WTC11 (cell line): ENCODE measurements around the gene UBR4. TPM values are rescaled to one million over a fixed set of nuclear protein-coding genes. Genes with fewer than 3 reads are reported as not detected.

Experiments
- ATAC-seq: fragments of 200-7000 bp; cut with Tn5 transposase; 2 replicates; pipeline ENCODE4 v1.10.0; 2021; ENCODE audit warnings: mild to moderate bottlenecking, moderate library complexity
- CTCF ChIA-PET: fragments of 300-600 bp; sonication (Branson Sonifier 250); formaldehyde crosslinking; loops from one replicate; lab custom pipeline; 2021; ENCODE audit warnings: antibody characterized with exemption; lab: Charles Lee
- POLR2A ChIA-PET: fragments of 350-600 bp; sonication (Branson Sonifier 250); formaldehyde crosslinking; loops from one replicate; lab custom pipeline; 2021; ENCODE audit warnings: antibody characterized with exemption; lab: Charles Lee
- DNase-seq: peaks from one replicate; pipeline ENCODE4 v3.0.0; 2021; ENCODE audit warnings: low spot score
- H3K27ac Mint-ChIP-seq: 2 replicates; pipeline ENCODE4 v1.8.0; 2021; ENCODE audit warnings: mixed read lengths
- H3K27me3 Mint-ChIP-seq: 2 replicates; pipeline ENCODE4 v1.8.0; 2021; ENCODE audit warnings: low read depth, mild to moderate bottlenecking, moderate library complexity, mixed read lengths
- H3K36me3 Mint-ChIP-seq: 2 replicates; pipeline ENCODE4 v1.8.0; 2021; ENCODE audit warnings: mixed read lengths
- H3K4me1 Mint-ChIP-seq: 2 replicates; pipeline ENCODE4 v1.8.0; 2022; ENCODE audit warnings: mixed read lengths
- H3K4me3 Mint-ChIP-seq: 2 replicates; pipeline ENCODE4 v1.8.0; 2021; ENCODE audit warnings: mild to moderate bottlenecking, moderate library complexity, mixed read lengths
- H3K9me3 Mint-ChIP-seq: 2 replicates; pipeline ENCODE4 v1.8.0; 2021; ENCODE audit warnings: mixed read lengths
- ARID4B ChIP-seq: sonication (generic); formaldehyde crosslinking; IDR thresholded peaks from 2 replicates; pipeline ENCODE4 v1.8.0; 2023; ENCODE audit warnings: missing genetic modification reagents, mild to moderate bottlenecking, borderline replicate concordance
- ATF1 ChIP-seq: sonication (generic); formaldehyde crosslinking; IDR thresholded peaks from 2 replicates; pipeline ENCODE4 v1.8.1; 2023; ENCODE audit warnings: mild to moderate bottlenecking, moderate library complexity, missing genetic modification reagents
- CTCF ChIP-seq: fragments of 200-600 bp; IDR thresholded peaks from 2 replicates; pipeline ENCODE4 v1.8.0; 2022; ENCODE audit warnings: antibody characterized with exemption
- ELF4 ChIP-seq: sonication (generic); formaldehyde crosslinking; IDR thresholded peaks from 2 replicates; pipeline ENCODE4 v1.8.1; 2022; ENCODE audit warnings: low read depth, mild to moderate bottlenecking, moderate library complexity, missing genetic modification reagents
- ERG ChIP-seq: fragments of 250-450 bp; sonication (Bioruptor Pico); IDR thresholded peaks from 2 replicates; pipeline ENCODE4 v1.8.0; 2021; ENCODE audit warnings: mild to moderate bottlenecking
- FOXK1 ChIP-seq: sonication (generic); formaldehyde crosslinking; IDR thresholded peaks from 2 replicates; pipeline ENCODE4 v1.8.0; 2022; ENCODE audit warnings: mild to moderate bottlenecking, moderate library complexity, missing genetic modification reagents
- NR1H2 ChIP-seq: sonication (generic); formaldehyde crosslinking; IDR thresholded peaks from 2 replicates; pipeline ENCODE4 v1.9.0; 2021; ENCODE audit warnings: mild to moderate bottlenecking, moderate library complexity, missing genetic modification reagents
- SOX15 ChIP-seq: fragments of 250-450 bp; sonication (Bioruptor Pico); IDR thresholded peaks from 2 replicates; pipeline ENCODE4 v1.9.0; 2021; ENCODE audit warnings: mild to moderate bottlenecking
- TEAD1 ChIP-seq: sonication (generic); formaldehyde crosslinking; IDR thresholded peaks from 2 replicates; pipeline ENCODE4 v1.8.0; 2022; ENCODE audit warnings: mild to moderate bottlenecking, missing genetic modification reagents
- TEAD4 ChIP-seq: sonication (generic); formaldehyde crosslinking; IDR thresholded peaks from 2 replicates; pipeline ENCODE4 v1.8.0; 2022; ENCODE audit warnings: mild to moderate bottlenecking, missing genetic modification reagents
- TP53 ChIP-seq: sonication (generic); formaldehyde crosslinking; IDR thresholded peaks from 2 replicates; pipeline ENCODE4 v1.8.1; 2023; ENCODE audit warnings: mild to moderate bottlenecking, missing genetic modification reagents
- ZNF512 ChIP-seq: sonication (generic); formaldehyde crosslinking; IDR thresholded peaks from 2 replicates; pipeline ENCODE4 v1.8.1; 2022; ENCODE audit warnings: missing genetic modification reagents, borderline replicate concordance
- ZNF671 ChIP-seq: fragments of 250-450 bp; sonication (Bioruptor Pico); IDR thresholded peaks from 2 replicates; pipeline ENCODE4 v1.8.0; 2021; ENCODE audit warnings: mild to moderate bottlenecking
- total RNA-seq: library from RNA; stranded (reverse); gene quantifications from 3 replicates; pipeline ENCODE4 v1.2.3, GENCODE V29; 2021
- TF ChIP-seq, protein P1 (sequence below): sonication (generic); formaldehyde crosslinking; IDR thresholded peaks from 2 replicates; pipeline ENCODE4 v1.8.1; 2023; ENCODE audit warnings: mild to moderate bottlenecking, missing genetic modification reagents
- TF ChIP-seq, protein P2 (sequence below): sonication (generic); formaldehyde crosslinking; IDR thresholded peaks from 2 replicates; pipeline ENCODE4 v1.8.0; 2023; ENCODE audit warnings: missing genetic modification reagents

The UBR4 gene
- total RNA-seq, 1 experiment from 2014 or later, result 179 TPM

- DNase-seq, result no peak
- H3K27me3 Mint-ChIP-seq, result no peaks in the 10 kb centered on the region
- H3K27ac Mint-ChIP-seq, result peak overlapping the region; percentile 61
- POLR2A ChIA-PET, result no interaction called here
- TF ChIP-seq CTCF, result no peak
- TF ChIP-seq ERG (CRISPR knock-in tag), result no peak
- TF ChIP-seq TP53 (CRISPR knock-in tag), result no peak
- H3K4me3 Mint-ChIP-seq, result no peak overlapping the region
- no peaks in the 10 kb centered on the region for H3K9me3 Mint-ChIP-seq
- no peak for ATAC-seq
- H3K36me3 Mint-ChIP-seq, result peaks cover 73% of the 10 kb centered on the region
- CTCF ChIA-PET, result interaction anchor here (1.8 kb wide), 1 partner anchor 51 kb away, joined by 4 read pairs; no protein-coding TSS in a partner anchor
- peaks cover 13% of the 10 kb centered on the region for H3K4me1 Mint-ChIP-seq
These were observed 19.6 kb downstream of the UBR4 start for GRCh38 chr1:19190468-19190867.

- DNase-seq, result no peak
- TF ChIP-seq NR1H2 (CRISPR knock-in tag) (no peak), ZNF671 (no peak), SOX15 (CRISPR knock-in tag) (no peak), TEAD4 (CRISPR knock-in tag) (no peak), ATF1 (CRISPR knock-in tag) (no peak), ZNF512 (CRISPR knock-in tag) (no peak)
- TF ChIP-seq, protein P1, sequence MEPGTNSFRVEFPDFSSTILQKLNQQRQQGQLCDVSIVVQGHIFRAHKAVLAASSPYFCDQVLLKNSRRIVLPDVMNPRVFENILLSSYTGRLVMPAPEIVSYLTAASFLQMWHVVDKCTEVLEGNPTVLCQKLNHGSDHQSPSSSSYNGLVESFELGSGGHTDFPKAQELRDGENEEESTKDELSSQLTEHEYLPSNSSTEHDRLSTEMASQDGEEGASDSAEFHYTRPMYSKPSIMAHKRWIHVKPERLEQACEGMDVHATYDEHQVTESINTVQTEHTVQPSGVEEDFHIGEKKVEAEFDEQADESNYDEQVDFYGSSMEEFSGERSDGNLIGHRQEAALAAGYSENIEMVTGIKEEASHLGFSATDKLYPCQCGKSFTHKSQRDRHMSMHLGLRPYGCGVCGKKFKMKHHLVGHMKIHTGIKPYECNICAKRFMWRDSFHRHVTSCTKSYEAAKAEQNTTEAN (CRISPR knock-in tag), result no peak
- TF ChIP-seq, protein P2, sequence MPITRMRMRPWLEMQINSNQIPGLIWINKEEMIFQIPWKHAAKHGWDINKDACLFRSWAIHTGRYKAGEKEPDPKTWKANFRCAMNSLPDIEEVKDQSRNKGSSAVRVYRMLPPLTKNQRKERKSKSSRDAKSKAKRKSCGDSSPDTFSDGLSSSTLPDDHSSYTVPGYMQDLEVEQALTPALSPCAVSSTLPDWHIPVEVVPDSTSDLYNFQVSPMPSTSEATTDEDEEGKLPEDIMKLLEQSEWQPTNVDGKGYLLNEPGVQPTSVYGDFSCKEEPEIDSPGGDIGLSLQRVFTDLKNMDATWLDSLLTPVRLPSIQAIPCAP (CRISPR knock-in tag), result no peak
- H3K27me3 Mint-ChIP-seq, result no peaks in the 10 kb centered on the region
- no peak overlapping the region for H3K4me3 Mint-ChIP-seq
- ChIA-PET POLR2A (no interaction called here), CTCF (interaction anchor here (1.8 kb wide), 1 partner anchor 52 kb away, joined by 4 read pairs; no protein-coding TSS in a partner anchor)
- 0 out of 2 replicates have a peak overlapping the region, but pooled peaks have one; percentile 44 for H3K27ac Mint-ChIP-seq
- H3K4me1 Mint-ChIP-seq, result peaks cover 13% of the 10 kb centered on the region
- no peak for ATAC-seq
- no peaks in the 10 kb centered on the region for H3K9me3 Mint-ChIP-seq
- peaks cover 82% of the 10 kb centered on the region for H3K36me3 Mint-ChIP-seq
These were observed 20.8 kb downstream of the UBR4 start for GRCh38 chr1:19189270-19189669.

DNA sequence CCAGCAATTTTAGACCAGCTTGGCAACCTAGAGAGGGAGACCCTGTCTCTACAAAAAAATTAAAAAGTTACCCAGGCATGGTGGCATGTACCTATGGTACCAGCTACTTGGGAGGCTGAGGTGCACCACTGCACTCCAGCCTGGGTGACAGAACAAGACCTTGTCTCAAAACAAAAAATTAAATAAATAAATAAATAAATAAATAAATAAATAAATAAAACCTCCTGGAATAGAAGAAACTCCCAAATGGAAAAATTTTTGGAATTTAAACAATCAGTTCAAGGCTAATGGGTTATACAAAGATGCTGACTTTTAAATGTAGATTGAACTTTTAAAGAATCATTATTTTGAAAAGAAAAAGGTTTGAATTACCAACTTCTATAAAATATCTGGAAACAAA is 22.2 kb downstream of the UBR4 start:
- Mint-ChIP-seq H3K36me3 (peaks cover 82% of the 10 kb centered on the region), H3K27ac (no peak overlapping the region), H3K4me3 (no peak overlapping the region), H3K4me1 (peaks cover 13% of the 10 kb centered on the region), H3K9me3 (no peaks in the 10 kb centered on the region), H3K27me3 (no peaks in the 10 kb centered on the region)
- TF ChIP-seq ELF4 (CRISPR knock-in tag) (no peak), TEAD1 (CRISPR knock-in tag) (no peak), ARID4B (CRISPR knock-in tag) (no peak), FOXK1 (no peak)
- DNase-seq (no peak), ATAC-seq (no peak)
- POLR2A ChIA-PET, result no interaction called here
- CTCF ChIA-PET, result no interaction called here
